ENCODE results near the gene MAPK8IP2. TPM values are rescaled to one million over a fixed set of nuclear protein-coding genes. Genes with fewer than 3 reads are reported as not detected.
"Not testable (repeated sequence)": the region's sequence is repeated elsewhere in the genome, so short reads cannot be mapped to it uniquely, and the experiment has no call there.

MAPK8IP2 gene
- total and polyA plus RNA-seq, 2 donors (not counting 1 experiment from before 2014, with no cell fraction given): 0.10 to 0.17 TPM

GRCh38 chr22:50612528-50613221, 12.1 kb downstream of the MAPK8IP2 start:
- Histone ChIP-seq H3K4me1 (ENCODE audit: control insufficient read depth, extremely low read depth, insufficient read depth, low read length) (no peaks in the 10 kb centered on the region), H3K36me3 (ENCODE audit: control insufficient read depth, insufficient read depth, low read length) (no peaks in the 10 kb centered on the region), H3K27ac (ENCODE audit: insufficient read depth, low read length) (no peak overlapping the region), H4K20me1 (ENCODE audit: control insufficient read depth, extremely low read depth, insufficient read depth, low read length) (no peaks in the 10 kb centered on the region), H3K79me2 (ENCODE audit: control insufficient read depth, insufficient read depth, low read length) (no peaks in the 10 kb centered on the region), H3K27me3 (ENCODE audit: control insufficient read depth, insufficient read depth, low read length) (no peaks in the 10 kb centered on the region), H2AFZ (ENCODE audit: low read length) (no peak overlapping the region), H3K4me3 (replicated peaks in 1 of 4; ENCODE audit: control extremely low read depth in 1 of 4, insufficient read depth in 1 of 4, low read depth in 3 of 4, low read length in 4 of 4) (no peak overlapping the region), H3K9me3 (ENCODE audit: control insufficient read depth, insufficient read depth, low read depth, low read length) (no peaks in the 10 kb centered on the region), H3K4me2 (ENCODE audit: extremely low read depth, insufficient read depth, low read length) (no peak overlapping the region), H3K9ac (ENCODE audit: insufficient read depth, low read length) (no peak overlapping the region)
- no peak for DNase-seq (ENCODE audit: low read depth in 2 of 2)
- TF ChIP-seq EZH2 (IDR thresholded peaks at IDR 0.05; ENCODE audit: low read length, missing control alignments): peak; percentile 23
- no peak for TF ChIP-seq CTCF (conservative IDR thresholded peaks at IDR 0.05 in 1 of 2, IDR thresholded peaks at IDR 0.05 in 1 of 2; ENCODE audit: low read depth in 1 of 2, low read length in 2 of 2)

DNA sequence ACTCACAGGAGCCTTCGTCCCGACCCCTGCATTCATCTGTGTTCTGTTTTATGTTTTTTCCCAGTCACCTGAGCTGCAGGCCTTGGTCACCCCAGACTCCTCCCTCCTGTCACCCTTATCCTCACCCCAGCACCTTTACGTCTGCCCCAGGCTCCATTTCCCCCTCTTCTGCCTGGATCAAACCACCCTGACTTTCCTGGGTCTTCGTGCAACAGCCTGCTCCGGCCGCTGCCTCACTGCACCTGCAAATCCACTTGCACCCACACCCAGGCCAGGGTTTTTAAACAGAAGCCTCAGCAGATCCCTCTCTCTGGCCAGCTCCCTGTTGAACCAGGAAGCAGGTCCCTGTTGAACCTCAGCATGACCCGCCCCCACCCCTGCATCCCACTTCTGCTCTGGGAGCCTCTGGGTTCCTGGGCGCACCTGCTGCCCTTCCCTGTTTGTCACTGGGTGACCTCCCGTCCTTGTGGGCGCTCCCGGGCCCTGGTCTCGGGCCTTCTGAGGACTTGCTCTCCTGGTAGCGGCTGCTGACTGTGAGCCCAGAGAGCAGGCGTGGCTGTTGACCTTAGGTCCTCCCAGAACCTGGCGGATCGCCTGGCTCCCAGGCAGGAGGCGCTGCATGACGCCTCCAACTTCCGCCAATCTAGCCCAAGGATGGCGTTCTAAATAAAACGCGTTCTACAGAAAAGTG, 12.8 kb downstream of the MAPK8IP2 start:
- H2AFZ ChIP-seq (ENCODE audit: low read length): no peak overlapping the region
- no peak overlapping the region for H3K4me2 ChIP-seq (ENCODE audit: extremely low read depth, insufficient read depth, low read length)
- H3K79me2 ChIP-seq (ENCODE audit: control insufficient read depth, insufficient read depth, low read length): no peaks in the 10 kb centered on the region
- no peak overlapping the region for H3K27ac ChIP-seq (ENCODE audit: insufficient read depth, low read length)
- DNase-seq (ENCODE audit: low read depth in 2 of 2): peak in 1 of 2 donors; percentile 30
- no peak overlapping the region for H3K4me3 ChIP-seq (replicated peaks in 1 of 4; ENCODE audit: control extremely low read depth in 1 of 4, insufficient read depth in 1 of 4, low read depth in 3 of 4, low read length in 4 of 4)
- H3K9ac ChIP-seq (ENCODE audit: insufficient read depth, low read length): no peak overlapping the region
- no peaks in the 10 kb centered on the region for H3K36me3 ChIP-seq (ENCODE audit: control insufficient read depth, insufficient read depth, low read length)
- no peaks in the 10 kb centered on the region for H3K4me1 ChIP-seq (ENCODE audit: control insufficient read depth, extremely low read depth, insufficient read depth, low read length)
- H4K20me1 ChIP-seq (ENCODE audit: control insufficient read depth, extremely low read depth, insufficient read depth, low read length): no peaks in the 10 kb centered on the region
- TF ChIP-seq CTCF (conservative IDR thresholded peaks at IDR 0.05 in 1 of 2, IDR thresholded peaks at IDR 0.05 in 1 of 2; ENCODE audit: low read depth in 1 of 2, low read length in 2 of 2): no peak
- TF ChIP-seq EZH2 (IDR thresholded peaks at IDR 0.05; ENCODE audit: low read length, missing control alignments): no peak
- no peaks in the 10 kb centered on the region for H3K27me3 ChIP-seq (ENCODE audit: control insufficient read depth, insufficient read depth, low read length)
- no peaks in the 10 kb centered on the region for H3K9me3 ChIP-seq (ENCODE audit: control insufficient read depth, insufficient read depth, low read depth, low read length)

GRCh38 chr22:50614296-50614695, 13.7 kb downstream of the MAPK8IP2 start:
- H3K9me3 ChIP-seq (ENCODE audit: control insufficient read depth, insufficient read depth, low read depth, low read length); H3K9ac ChIP-seq (ENCODE audit: insufficient read depth, low read length); H3K27me3 ChIP-seq (ENCODE audit: control insufficient read depth, insufficient read depth, low read length); H2AFZ ChIP-seq (ENCODE audit: low read length); H3K4me1 ChIP-seq (ENCODE audit: control insufficient read depth, extremely low read depth, insufficient read depth, low read length); H3K27ac ChIP-seq (ENCODE audit: insufficient read depth, low read length); H3K4me3 ChIP-seq (replicated peaks in 1 of 4; ENCODE audit: control extremely low read depth in 1 of 4, insufficient read depth in 1 of 4, low read depth in 3 of 4, low read length in 4 of 4); H4K20me1 ChIP-seq (ENCODE audit: control insufficient read depth, extremely low read depth, insufficient read depth, low read length); H3K4me2 ChIP-seq (ENCODE audit: extremely low read depth, insufficient read depth, low read length); H3K36me3 ChIP-seq (ENCODE audit: control insufficient read depth, insufficient read depth, low read length); H3K79me2 ChIP-seq (ENCODE audit: control insufficient read depth, insufficient read depth, low read length); DNase-seq (ENCODE audit: low read depth in 2 of 2): not testable (repeated sequence)
